Spleen (tissue), 11 donors: ENCODE measurements around the gene SDK1. TPM values are rescaled to one million over a fixed set of nuclear protein-coding genes. Genes with fewer than 3 reads are reported as not detected.

Experiments used
- DNase-seq: peaks from one replicate; pipeline ENCODE4 v3.0.0-alpha.2; 2020
- H3K27ac ChIP-seq, 8 donors: fragments of 200-600 bp; sonication (generic) in 7 of 8; 1 replicate in 4 of 8; 2 replicates in 4 of 8; pipeline versions ENCODE4 v1.5.0 to v1.8.0; 2016 to 2021; ENCODE audit warnings: inconsistent platforms in 4 of 8, mild to moderate bottlenecking in 4 of 8, moderate library complexity in 1 of 8
- H3K27me3 ChIP-seq, 7 donors: fragments of 200-600 bp; sonication (generic) in 6 of 7; replicated peaks in 1 of 7; 1 replicate in 4 of 7; 2 replicates in 3 of 7; pipeline versions ENCODE4 v1.5.0 to v1.8.0; 2016 to 2021; ENCODE audit warnings: inconsistent platforms in 3 of 7, mild to moderate bottlenecking in 1 of 7
- H3K36me3 ChIP-seq, 6 donors: fragments of 200-600 bp; sonication (generic) in 5 of 6; 1 replicate in 4 of 6; 2 replicates in 2 of 6; pipeline versions ENCODE4 v1.5.0 to v1.8.0; 2016 to 2021; ENCODE audit warnings: inconsistent platforms in 2 of 6
- H3K4me1 ChIP-seq, 6 donors: fragments of 200-600 bp; sonication (generic) in 5 of 6; 1 replicate in 3 of 6; 2 replicates in 3 of 6; pipeline versions ENCODE4 v1.5.0 to v1.8.0; 2016 to 2021; ENCODE audit warnings: inconsistent platforms in 3 of 6
- H3K4me3 ChIP-seq, 8 donors: fragments of 200-600 bp; sonication (generic) in 7 of 8; 1 replicate in 4 of 8; 2 replicates in 4 of 8; pipeline versions ENCODE4 v1.5.0 to v1.8.0; 2016 to 2021; ENCODE audit warnings: inconsistent platforms in 4 of 8, mild to moderate bottlenecking in 4 of 8, moderate library complexity in 2 of 8
- H3K9me3 ChIP-seq, 8 donors: fragments of 200-600 bp; sonication (generic) in 7 of 8; 1 replicate in 4 of 8; 2 replicates in 4 of 8; pipeline versions ENCODE4 v1.5.0 to v1.8.0; 2016 to 2021; ENCODE audit warnings: inconsistent platforms in 4 of 8
- POLR2A ChIP-seq, 3 donors: fragments of 450-650 bp; IDR thresholded peaks; one replicate each; pipeline ENCODE4 v1.5.1; 2017; ENCODE audit warnings: antibody characterized with exemption in 3 of 3, mild to moderate bottlenecking in 1 of 3
- POLR2AphosphoS5 ChIP-seq, 3 donors: sonication (generic); formaldehyde crosslinking; IDR thresholded peaks; one replicate each; pipeline ENCODE4 v1.5.1; 2017; ENCODE audit warnings: antibody characterized with exemption in 3 of 3
- WGBS, 5 donors: extraction: QIAGEN DNeasy Blood & Tissue Kit in 3 of 5; methylation state at CpG; one replicate each; pipeline versions ENCODE4 v1.1.5 to v1.1.7; 2013 to 2018; 5-methylcytosine and 5-hydroxymethylcytosine counted together
- intact Hi-C: fragments of 100-400 bp; cut with DNase I; formaldehyde crosslinking; loops from one replicate; pipeline ENCODE4 v1.15.0; 2023; ENCODE audit warnings: low total_unique reads
- polyA plus RNA-seq, 3 donors: library from polyadenylated mRNA; stranded (reverse); fragments of 200-250 nt; gene quantifications; one replicate each; pipeline ENCODE4 v1.2.1, GENCODE V29; 2013
- total RNA-seq, 7 donors: library from RNA; depleted of rRNA in 3 of 7; stranded (reverse); fragments of >200 nt in 3 of 7; fragmentation: NEBNext Ultra II Directional in 4 of 7; extraction: Animal tissue kit (Norgen Biotek cat#: 25700) in 4 of 7; gene quantifications; one replicate each; pipeline versions ENCODE4 v1.1.0 to v1.2.1, GENCODE V29; 2016 to 2021
- TF ChIP-seq, protein P1 (sequence below), 11 experiments: fragments of 200-600 bp in 7 of 11; fragments of 450-650 bp in 4 of 11; sonication (generic) in 4 of 11; IDR thresholded peaks in 8 of 11; conservative IDR thresholded peaks in 3 of 11; 1 replicate in 7 of 11; 2 replicates in 4 of 11; pipeline versions ENCODE4 v1.4.0 to v1.8.0; 2016 to 2021; ENCODE audit warnings: antibody characterized with exemption in 11 of 11, inconsistent platforms in 4 of 11, mild to moderate bottlenecking in 1 of 11
- donor health status: healthy with polysubstance abuse.
- donor health status: DM: no; HTN: no; CAD: no; lungs with moderate emphysema.
- donor health status: DM: no; HTN: no; CAD: no.
- donor health status: Bipolar disorder and iron deficiency.
- donor health status: healthy.
- donor health status: DM: no; HTN: no; CAD: no.
- donor health status: DM: yes; HTN: yes; CAD: no.

The SDK1 gene
- total and polyA plus RNA-seq, 10 donors: 3.2 to 54.1 (median 35.1) TPM

GRCh38 chr7:4166807-4167206 is 865.8 kb downstream of the SDK1 start:
- H3K27ac ChIP-seq: no peak overlapping the region
- peaks cover 0 to 4% (median 0%) of the 10 kb centered on the region in 6 donors for H3K36me3 ChIP-seq
- no peaks in the 10 kb centered on the region for H3K9me3 ChIP-seq
- TF ChIP-seq POLR2AphosphoS5 (IDR thresholded peaks at IDR 0.05) (no peak), POLR2A (IDR thresholded peaks at IDR 0.05) (no peak)
- TF ChIP-seq, protein P1, sequence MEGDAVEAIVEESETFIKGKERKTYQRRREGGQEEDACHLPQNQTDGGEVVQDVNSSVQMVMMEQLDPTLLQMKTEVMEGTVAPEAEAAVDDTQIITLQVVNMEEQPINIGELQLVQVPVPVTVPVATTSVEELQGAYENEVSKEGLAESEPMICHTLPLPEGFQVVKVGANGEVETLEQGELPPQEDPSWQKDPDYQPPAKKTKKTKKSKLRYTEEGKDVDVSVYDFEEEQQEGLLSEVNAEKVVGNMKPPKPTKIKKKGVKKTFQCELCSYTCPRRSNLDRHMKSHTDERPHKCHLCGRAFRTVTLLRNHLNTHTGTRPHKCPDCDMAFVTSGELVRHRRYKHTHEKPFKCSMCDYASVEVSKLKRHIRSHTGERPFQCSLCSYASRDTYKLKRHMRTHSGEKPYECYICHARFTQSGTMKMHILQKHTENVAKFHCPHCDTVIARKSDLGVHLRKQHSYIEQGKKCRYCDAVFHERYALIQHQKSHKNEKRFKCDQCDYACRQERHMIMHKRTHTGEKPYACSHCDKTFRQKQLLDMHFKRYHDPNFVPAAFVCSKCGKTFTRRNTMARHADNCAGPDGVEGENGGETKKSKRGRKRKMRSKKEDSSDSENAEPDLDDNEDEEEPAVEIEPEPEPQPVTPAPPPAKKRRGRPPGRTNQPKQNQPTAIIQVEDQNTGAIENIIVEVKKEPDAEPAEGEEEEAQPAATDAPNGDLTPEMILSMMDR (IDR thresholded peaks at IDR 0.05 in 8 of 11, conservative IDR thresholded peaks at IDR 0.05 in 3 of 11): no peak
- no peaks in the 10 kb centered on the region for H3K27me3 ChIP-seq
- H3K4me1 ChIP-seq: no peaks in the 10 kb centered on the region
- 79 to 88% (median 86%) methylated on average over 7 to 8 of the region's 8 CpGs for WGBS, 5 donors
- no peak overlapping the region for H3K4me3 ChIP-seq
- no peak for DNase-seq
- intact Hi-C loops: no loop called here

- no peak for DNase-seq
- Histone ChIP-seq H3K9me3 (no peaks in the 10 kb centered on the region), H3K36me3 (peaks cover 0 to 3% (median 0%) of the 10 kb centered on the region in 6 donors), H3K4me3 (no peak overlapping the region), H3K4me1 (no peaks in the 10 kb centered on the region), H3K27me3 (no peaks in the 10 kb centered on the region), H3K27ac (no peak overlapping the region)
- WGBS, 5 donors: 75 to 94% (median 88%) methylated on average over 10 of the region's 10 CpGs
- intact Hi-C loops: no loop called here
- no peak for TF ChIP-seq POLR2A (IDR thresholded peaks at IDR 0.05)
- no peak for TF ChIP-seq POLR2AphosphoS5 (IDR thresholded peaks at IDR 0.05)
- TF ChIP-seq, protein P1 (IDR thresholded peaks at IDR 0.05 in 8 of 11, conservative IDR thresholded peaks at IDR 0.05 in 3 of 11): no peak
Measured at GRCh38 chr7:4167385-4167910, 866.4 kb downstream of the SDK1 start.

DNA sequence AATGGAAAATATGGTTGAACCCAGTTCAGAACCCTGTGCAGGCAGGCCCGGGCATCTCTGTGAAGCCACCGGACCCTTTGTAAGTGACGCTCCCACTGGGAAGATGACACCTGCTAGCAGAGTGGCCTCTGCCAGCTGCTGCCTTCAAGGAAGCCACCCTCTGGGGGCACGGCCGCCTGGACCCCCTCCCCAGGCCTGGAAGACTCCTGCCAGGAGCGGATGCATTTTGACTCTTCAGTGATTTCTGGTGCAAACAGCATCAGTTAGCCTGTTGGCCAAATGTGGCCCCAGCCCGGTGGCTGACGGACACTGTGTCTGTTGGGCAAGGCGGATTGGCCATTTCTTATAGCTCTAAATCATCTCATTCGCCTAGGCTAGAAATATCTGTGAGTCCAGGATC is 867.0 kb downstream of the SDK1 start:
- WGBS, 5 donors: 90 to 98% (median 96%) methylated on average over 7 to 10 of the region's 10 CpGs
- intact Hi-C loops: no loop called here
- TF ChIP-seq POLR2A (IDR thresholded peaks at IDR 0.05): no peak
- no peak for TF ChIP-seq POLR2AphosphoS5 (IDR thresholded peaks at IDR 0.05)
- TF ChIP-seq, protein P1 (IDR thresholded peaks at IDR 0.05 in 8 of 11, conservative IDR thresholded peaks at IDR 0.05 in 3 of 11): no peak

GRCh38 chr7:4168541-4168940 is 867.5 kb downstream of the SDK1 start:
- H3K27me3 ChIP-seq: no peaks in the 10 kb centered on the region
- H3K4me1 ChIP-seq: no peaks in the 10 kb centered on the region
- H3K36me3 ChIP-seq: peaks cover 0 to under 1% (median 0%) of the 10 kb centered on the region in 6 donors
- intact Hi-C loops: no loop called here
- 66 to 89% (median 74%) methylated on average over 6 to 7 of the region's 7 CpGs for WGBS, 5 donors
- H3K27ac ChIP-seq: no peak overlapping the region
- H3K9me3 ChIP-seq: no peaks in the 10 kb centered on the region
- DNase-seq: no peak
- no peak overlapping the region for H3K4me3 ChIP-seq
- TF ChIP-seq POLR2A (IDR thresholded peaks at IDR 0.05): no peak

More for the DNA sequence above, 867.0 kb downstream of the SDK1 start:
- Histone ChIP-seq H3K27ac (no peak overlapping the region), H3K9me3 (no peaks in the 10 kb centered on the region), H3K4me3 (no peak overlapping the region), H3K36me3 (peaks cover 0 to 3% (median 0%) of the 10 kb centered on the region in 6 donors), H3K27me3 (no peaks in the 10 kb centered on the region), H3K4me1 (no peaks in the 10 kb centered on the region)
- DNase-seq: no peak
